Kidney (tissue), 14 donors: Measurements from ENCODE around the gene RIN2. TPM values are rescaled to one million over a fixed set of nuclear protein-coding genes. Genes with fewer than 3 reads are reported as not detected.

ENCODE experiments used
- DNase-seq, 5 donors: peaks; one replicate each; pipeline ENCODE4 v3.0.0-alpha.2; 2013 to 2020
- FAIRE-seq: peaks from 2 replicates; lab custom pipeline; 2012; peaks lifted over from hg19 to GRCh38; lab: Jason Lieb, UNC
- H3K27ac ChIP-seq, 2 donors: one replicate each; pipeline ENCODE4 v1.7.0; 2013; ENCODE audit warnings: low read depth in 2 of 2, low read length in 2 of 2, inconsistent platforms in 1 of 2
- H3K27me3 ChIP-seq: one replicate; pipeline ENCODE4 v1.7.1; 2013; ENCODE audit warnings: low read length, inconsistent platforms; ENCODE audit not compliant: control insufficient read depth, insufficient read depth
- H3K36me3 ChIP-seq, 3 donors: one replicate each; pipeline versions ENCODE4 v1.7.0 to v1.7.1; 2013; ENCODE audit warnings: low read length in 3 of 3, control low read depth in 1 of 3, inconsistent platforms in 1 of 3; ENCODE audit not compliant: insufficient read depth in 3 of 3, control insufficient read depth in 2 of 3
- H3K4me1 ChIP-seq, 3 donors: one replicate each; pipeline versions ENCODE4 v1.7.0 to v1.7.1; 2013; ENCODE audit warnings: low read length in 3 of 3, inconsistent platforms in 1 of 3, low read depth in 1 of 3; ENCODE audit not compliant: control insufficient read depth in 2 of 3, insufficient read depth in 2 of 3
- H3K4me3 ChIP-seq, 3 donors: one replicate each; pipeline versions ENCODE4 v1.7.0 to v1.8.1; 2013; ENCODE audit warnings: low read length in 3 of 3, control low read depth in 1 of 3, inconsistent platforms in 1 of 3
- H3K9ac ChIP-seq, 3 donors: one replicate each; pipeline versions ENCODE4 v1.7.0 to v1.7.1; 2013; ENCODE audit warnings: low read length in 3 of 3, control low read depth in 1 of 3, inconsistent platforms in 1 of 3
- H3K9me3 ChIP-seq, 3 donors: one replicate each; pipeline versions ENCODE4 v1.7.0 to v1.7.1; 2013; ENCODE audit warnings: low read length in 3 of 3, control low read depth in 1 of 3, inconsistent platforms in 1 of 3; ENCODE audit not compliant: control insufficient read depth in 2 of 3, insufficient read depth in 1 of 3
- CTCF ChIP-seq: IDR thresholded peaks from 3 replicates; pipeline ENCODE4 v1.5.1; 2012; ENCODE audit warnings: mild to moderate bottlenecking, moderate library complexity, borderline replicate concordance; ENCODE audit not compliant: insufficient read depth; ENCODE audit errors: extremely low read depth
- intact Hi-C: fragments of 100-400 bp; cut with DNase I; formaldehyde crosslinking; loops from one replicate; pipeline ENCODE4 v1.11.1; 2022
- polyA plus RNA-seq: library from polyadenylated mRNA; stranded (reverse); fragments of 350-450 nt; fragmentation: Illumina TruSeq; extraction: RNeasy Lipid Tissue Mini Kit (QIAGEN cat#74804); gene quantifications from one replicate; pipeline ENCODE4 v1.2.3, GENCODE V29; 2014; ENCODE audit warnings: low read depth, low replicate concordance; ENCODE audit not compliant: insufficient read depth
- total RNA-seq: library from RNA; stranded (reverse); fragmentation: NEBNext Ultra II Directional; extraction: Animal tissue kit (Norgen Biotek cat#: 25700); gene quantifications from one replicate; pipeline ENCODE4 v1.2.1, GENCODE V29; 2021
- donor health status: control.
- donor health status: control.
- donor health status: control.
- donor health status: control.
- donor health status: control.
- donor health status: DM: yes; HTN: yes; CAD: no.
- donor health status: Normal renal cell carcinoma (clear cell type).

Gene RIN2
- total and polyA plus RNA-seq, 2 donors from 2014 or later: 20.2 to 109 TPM

- H3K27me3 ChIP-seq: no peaks in the 10 kb centered on the region
- H3K9ac ChIP-seq: no peak overlapping the region
- H3K36me3 ChIP-seq: no peaks in the 10 kb centered on the region
- intact Hi-C loops: loop anchor here (10.0 kb wide), 2 partner anchors 89 to 211 kb away; no protein-coding TSS in a partner anchor
- DNase-seq (peak in 1 of 5 donors; percentile 74), FAIRE-seq (no peak)
- peak overlapping the region in 1 of 2 donors; percentile 25 for H3K27ac ChIP-seq
- TF ChIP-seq CTCF: no peak
- peaks cover 0 to 4% (median 0%) of the 10 kb centered on the region in 3 donors for H3K9me3 ChIP-seq
- H3K4me3 ChIP-seq: no peak overlapping the region
- H3K4me1 ChIP-seq: peaks cover 4 to 24% (median 12%) of the 10 kb centered on the region in 3 donors
Observed at GRCh38 chr20:19783966-19784401, 25.9 kb downstream of the RIN2 start.

- TF ChIP-seq CTCF: peak; percentile 81
- no peak overlapping the region for H3K27ac ChIP-seq
- no peaks in the 10 kb centered on the region for H3K27me3 ChIP-seq
- DNase-seq: peak; percentile 68 to 94 (median 80)
- intact Hi-C loops: loop anchor here (10.0 kb wide), 2 partner anchors 90 to 210 kb away; no protein-coding TSS in a partner anchor
- no peak for FAIRE-seq
- peaks cover 4 to 24% (median 12%) of the 10 kb centered on the region in 3 donors for H3K4me1 ChIP-seq
- peaks cover 0 to 4% (median 0%) of the 10 kb centered on the region in 3 donors for H3K9me3 ChIP-seq
- no peak overlapping the region for H3K9ac ChIP-seq
- H3K36me3 ChIP-seq: no peaks in the 10 kb centered on the region
- H3K4me3 ChIP-seq: no peak overlapping the region
Observed at GRCh38 chr20:19784511-19785172, 26.6 kb downstream of the RIN2 start.

- intact Hi-C loops: loop anchor here (10.0 kb wide), 2 partner anchors 91 to 209 kb away; no protein-coding TSS in a partner anchor
- Histone ChIP-seq H3K9me3 (peaks cover 0 to 4% (median 0%) of the 10 kb centered on the region in 3 donors), H3K27me3 (no peaks in the 10 kb centered on the region), H3K9ac (no peak overlapping the region), H3K27ac (no peak overlapping the region), H3K4me3 (no peak overlapping the region), H3K4me1 (peaks cover 4 to 24% (median 12%) of the 10 kb centered on the region in 3 donors), H3K36me3 (no peaks in the 10 kb centered on the region)
- no peak for DNase-seq
- no peak for TF ChIP-seq CTCF
- FAIRE-seq: no peak
Observed at GRCh38 chr20:19785173-19785982, 27.3 kb downstream of the RIN2 start.
